GM21528 (cell line): ENCODE results near the gene APOBEC3H.

ENCODE experiments used
- ATAC-seq: cut with Tn5 transposase; IDR thresholded peaks from one replicate; pipeline ENCODE4 v1.9.1; 2021; ENCODE audit warnings: mild to moderate bottlenecking, moderate library complexity; ENCODE audit not compliant: unreplicated experiment, low FRiP score

APOBEC3H gene

GRCh38 chr22:39151329-39151975 lies 54.4 kb downstream of the APOBEC3H start:
- ATAC-seq: no peak

GRCh38 chr22:39152024-39152510 lies 55.0 kb downstream of the APOBEC3H start:
- ATAC-seq: no peak

GRCh38 chr22:39152511-39153219 lies 55.6 kb downstream of the APOBEC3H start, which contains the start of gene CBX7:
Gene CBX7, minus strand, starts transcription at chr22:39152680. Its CDS starts 236 bp downstream, at chr22:39152444.
- ATAC-seq: peak; percentile 70

GRCh38 chr22:39153220-39153717 lies 56.2 kb downstream of the APOBEC3H start:
- no peak for ATAC-seq
